GM18498 (cell line): Measurements from ENCODE around the gene SEMA3F.

Experiments
- ATAC-seq: cut with Tn5 transposase; IDR thresholded peaks from one replicate; pipeline ENCODE4 v1.9.1; 2021; ENCODE audit warnings: mild to moderate bottlenecking, moderate library complexity; ENCODE audit not compliant: unreplicated experiment

SEMA3F gene

GRCh38 chr3:50192124-50192523 lies 37.0 kb downstream of the SEMA3F start:
- ATAC-seq, result no peak

DNA sequence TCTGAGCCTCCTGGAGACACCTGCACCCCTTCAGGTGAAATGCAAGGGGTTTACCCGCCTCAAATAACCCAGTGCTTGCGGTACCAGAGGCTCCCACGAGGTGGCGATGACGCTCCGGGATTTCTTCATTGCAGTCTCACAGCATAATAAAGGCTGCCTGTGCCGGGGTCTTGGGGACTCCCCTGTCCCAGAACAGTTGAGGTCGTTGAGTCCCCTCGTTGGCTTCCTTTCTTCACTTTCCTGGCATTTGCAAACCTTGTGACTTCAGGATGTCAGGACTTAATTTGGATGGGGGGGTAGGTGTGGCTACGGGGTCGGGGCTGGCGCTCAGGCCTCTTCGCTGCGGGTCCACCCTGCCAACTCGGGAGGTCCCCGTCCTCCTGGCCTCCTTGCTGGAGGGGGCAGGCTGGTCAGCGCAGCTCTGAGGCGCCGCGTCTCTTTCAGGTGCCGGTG lies 37.6 kb downstream of the SEMA3F start:
- ATAC-seq, result no peak

DNA sequence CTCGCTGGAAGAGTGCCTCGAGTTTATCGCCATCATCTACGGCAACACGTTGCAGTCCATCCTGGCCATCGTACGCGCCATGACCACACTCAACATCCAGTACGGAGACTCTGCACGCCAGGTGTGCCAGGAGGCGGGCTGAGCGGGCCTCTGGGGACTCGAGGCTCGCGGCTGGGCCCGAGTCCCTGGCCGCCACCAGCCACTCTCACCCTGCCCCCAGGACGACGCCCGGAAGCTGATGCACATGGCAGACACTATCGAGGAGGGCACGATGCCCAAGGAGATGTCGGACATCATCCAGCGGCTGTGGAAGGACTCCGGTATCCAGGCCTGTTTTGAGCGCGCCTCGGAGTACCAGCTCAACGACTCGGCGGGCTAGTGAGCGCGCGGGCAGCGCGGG lies 38.2 kb downstream of the SEMA3F start:
- no peak for ATAC-seq

GRCh38 chr3:50193746-50194127 lies 38.6 kb downstream of the SEMA3F start:
- no peak for ATAC-seq

DNA sequence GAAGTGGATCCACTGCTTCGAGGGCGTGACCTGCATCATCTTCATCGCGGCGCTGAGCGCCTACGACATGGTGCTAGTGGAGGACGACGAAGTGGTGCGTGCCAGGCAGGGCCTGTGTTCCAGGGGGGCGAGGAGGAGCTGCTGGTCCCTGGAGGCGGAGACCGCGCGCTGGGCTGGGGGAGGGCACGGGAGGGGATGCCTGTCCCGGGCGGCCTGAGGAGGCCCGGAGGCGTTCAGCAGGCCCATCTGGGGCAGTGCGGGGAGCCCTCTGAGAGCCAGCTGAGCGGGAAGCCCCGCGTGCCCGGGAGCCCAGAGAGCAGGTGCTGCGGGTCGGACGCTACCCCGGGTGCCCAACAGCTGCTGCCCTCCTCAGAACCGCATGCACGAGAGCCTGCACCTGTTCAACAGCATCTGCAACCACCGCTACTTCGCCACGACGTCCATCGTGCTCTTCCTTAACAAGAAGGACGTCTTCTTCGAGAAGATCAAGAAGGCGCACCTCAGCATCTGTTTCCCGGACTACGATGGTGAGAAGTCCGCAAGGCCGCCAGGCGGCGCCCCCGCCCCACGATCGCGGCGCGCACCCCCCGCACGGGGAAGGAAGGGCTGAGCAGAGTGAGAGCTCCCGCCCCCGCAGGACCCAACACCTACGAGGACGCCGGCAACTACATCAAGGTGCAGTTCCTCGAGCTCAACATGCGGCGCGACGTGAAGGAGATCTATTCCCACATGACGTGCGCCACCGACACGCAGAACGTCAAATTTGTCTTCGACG lies 39.2 kb downstream of the SEMA3F start:
- no peak for ATAC-seq

DNA sequence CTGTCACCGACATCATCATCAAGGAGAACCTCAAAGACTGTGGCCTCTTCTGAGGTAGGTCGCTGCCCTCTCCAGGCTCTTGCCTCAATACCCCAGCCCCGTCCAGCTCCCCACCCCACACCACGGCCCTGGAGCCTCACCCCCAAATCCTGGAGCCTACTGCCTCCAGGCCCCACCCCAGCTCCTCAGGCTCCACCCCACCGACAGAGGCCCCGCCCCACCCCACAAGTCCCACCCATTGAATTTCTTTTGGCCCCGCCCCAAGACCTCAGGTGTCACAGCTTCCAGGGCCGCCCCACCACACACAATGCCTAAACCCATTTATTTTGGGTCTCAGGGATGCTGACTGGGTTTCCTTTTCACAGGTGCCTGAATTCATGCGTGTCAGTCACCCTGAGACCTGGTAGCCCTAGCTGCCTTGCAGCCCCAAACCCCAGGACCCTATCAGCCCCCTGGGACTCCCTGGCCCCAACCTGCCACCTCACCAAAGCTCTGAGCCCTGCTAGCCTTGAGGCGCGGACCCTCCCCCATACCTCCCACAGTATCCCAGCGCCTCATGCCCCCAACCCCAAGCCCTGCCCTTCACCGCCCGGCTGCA lies 39.9 kb downstream of the SEMA3F start:
- no peak for ATAC-seq

DNA sequence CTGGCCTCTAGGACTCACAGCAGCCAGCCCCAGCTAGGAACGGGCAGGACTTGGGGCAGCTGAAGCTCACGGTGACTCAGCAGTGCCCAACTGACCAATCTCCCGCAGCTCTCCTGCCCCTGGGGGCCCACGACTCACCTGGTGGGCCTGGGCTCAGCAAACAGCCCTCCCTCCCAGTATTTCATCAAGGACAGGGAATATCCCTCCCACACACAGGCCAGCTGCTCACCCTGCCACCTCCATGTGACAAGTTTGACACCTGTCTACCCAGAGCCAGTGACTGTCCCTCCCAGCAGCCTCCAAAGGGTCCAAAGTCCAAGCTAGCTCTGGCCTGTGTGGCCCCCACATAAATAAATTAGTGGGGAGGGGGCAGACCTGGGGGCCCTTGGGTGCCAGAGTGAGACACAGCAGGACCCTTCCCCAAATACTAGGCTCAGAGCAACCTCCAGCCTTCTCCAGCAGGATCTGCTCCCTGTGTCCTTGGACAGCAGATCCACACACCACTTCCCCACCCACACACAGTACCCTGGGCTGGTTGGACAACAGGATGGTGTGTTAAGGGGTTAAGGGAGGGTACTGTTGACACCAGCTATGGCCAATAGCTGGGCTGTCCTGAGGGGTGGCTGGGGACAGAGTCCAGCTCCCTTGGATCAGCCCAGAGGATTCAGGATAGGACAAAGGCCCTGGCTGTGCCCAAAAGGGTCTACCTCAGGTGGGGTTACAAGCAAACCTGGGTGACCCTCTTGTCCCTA lies 40.6 kb downstream of the SEMA3F start:
- no peak for ATAC-seq

GRCh38 chr3:50196253-50196801 lies 41.2 kb downstream of the SEMA3F start:
- no peak for ATAC-seq

GRCh38 chr3:50201573-50202315 lies 46.6 kb downstream of the SEMA3F start:
- no peak for ATAC-seq

DNA sequence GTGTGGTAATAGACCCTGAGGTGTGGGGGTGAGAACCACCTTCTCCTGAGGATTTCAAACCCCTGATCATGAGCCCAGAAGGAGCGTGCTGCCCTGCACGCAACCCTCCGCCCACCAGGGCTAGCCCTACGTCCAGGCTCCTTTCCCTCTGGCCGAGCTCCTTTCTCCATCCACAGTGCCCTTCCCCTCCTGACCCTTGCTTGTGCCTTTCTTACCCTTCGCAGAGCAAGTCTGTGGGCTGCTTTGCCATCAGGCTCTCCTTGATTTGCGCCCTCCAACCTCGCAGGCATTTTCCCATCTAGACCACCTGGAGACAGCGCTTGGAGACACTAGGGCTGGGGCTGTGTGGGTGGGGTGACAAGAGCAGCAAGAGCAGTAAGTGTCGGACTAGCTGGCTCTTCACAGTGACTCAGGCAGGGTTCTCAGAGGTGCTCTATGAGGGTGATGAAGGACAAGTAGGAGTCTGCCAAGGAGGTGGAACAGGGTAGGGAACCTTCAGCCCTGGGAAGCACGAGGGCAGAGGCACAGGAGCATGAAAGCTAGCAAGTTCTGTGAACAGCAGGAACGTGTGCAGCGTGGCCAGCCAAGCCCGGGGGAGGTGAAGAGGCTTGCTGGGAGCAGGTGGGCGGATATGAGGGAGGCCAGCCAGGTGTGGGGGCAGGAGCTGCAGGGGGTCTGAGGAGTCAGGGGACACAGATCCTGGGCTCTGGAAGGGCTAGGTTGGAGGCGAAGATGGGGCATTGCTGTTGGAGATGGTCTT lies 47.4 kb downstream of the SEMA3F start:
- no peak for ATAC-seq

DNA sequence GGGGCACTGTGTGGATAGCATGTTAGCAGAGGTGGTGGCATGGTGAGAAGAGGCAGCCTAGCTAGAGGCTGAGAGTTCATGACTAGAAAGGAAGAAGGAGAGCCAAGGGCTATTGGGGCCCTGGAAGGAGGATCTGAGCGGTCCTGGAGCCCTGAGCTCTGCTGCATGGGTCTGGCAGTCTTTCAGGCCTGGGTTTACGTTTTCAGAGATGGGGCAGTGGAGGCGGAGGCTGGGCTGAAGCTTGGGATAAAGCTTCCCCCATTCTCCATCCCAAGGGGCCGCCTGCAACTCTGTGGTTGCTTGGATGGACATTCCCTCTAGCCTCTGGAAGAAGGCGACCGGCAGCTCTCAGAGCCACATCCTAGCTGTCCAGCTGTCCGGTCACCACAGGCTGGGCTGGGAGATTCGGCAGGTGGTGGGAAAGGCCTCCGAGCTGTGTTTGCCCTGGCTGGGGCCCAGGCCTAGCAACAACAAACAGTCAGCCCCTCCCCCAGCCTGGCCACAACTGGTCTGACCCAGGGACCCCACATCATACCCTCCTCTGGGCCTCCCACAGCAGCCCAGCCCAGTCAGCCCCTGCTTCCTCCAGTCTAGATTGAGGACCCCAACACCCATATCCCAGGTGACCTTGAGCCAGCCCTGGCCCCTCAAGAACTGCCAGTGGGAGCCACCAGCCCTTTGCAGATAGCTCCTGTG lies 48.1 kb downstream of the SEMA3F start:
- no peak for ATAC-seq

DNA sequence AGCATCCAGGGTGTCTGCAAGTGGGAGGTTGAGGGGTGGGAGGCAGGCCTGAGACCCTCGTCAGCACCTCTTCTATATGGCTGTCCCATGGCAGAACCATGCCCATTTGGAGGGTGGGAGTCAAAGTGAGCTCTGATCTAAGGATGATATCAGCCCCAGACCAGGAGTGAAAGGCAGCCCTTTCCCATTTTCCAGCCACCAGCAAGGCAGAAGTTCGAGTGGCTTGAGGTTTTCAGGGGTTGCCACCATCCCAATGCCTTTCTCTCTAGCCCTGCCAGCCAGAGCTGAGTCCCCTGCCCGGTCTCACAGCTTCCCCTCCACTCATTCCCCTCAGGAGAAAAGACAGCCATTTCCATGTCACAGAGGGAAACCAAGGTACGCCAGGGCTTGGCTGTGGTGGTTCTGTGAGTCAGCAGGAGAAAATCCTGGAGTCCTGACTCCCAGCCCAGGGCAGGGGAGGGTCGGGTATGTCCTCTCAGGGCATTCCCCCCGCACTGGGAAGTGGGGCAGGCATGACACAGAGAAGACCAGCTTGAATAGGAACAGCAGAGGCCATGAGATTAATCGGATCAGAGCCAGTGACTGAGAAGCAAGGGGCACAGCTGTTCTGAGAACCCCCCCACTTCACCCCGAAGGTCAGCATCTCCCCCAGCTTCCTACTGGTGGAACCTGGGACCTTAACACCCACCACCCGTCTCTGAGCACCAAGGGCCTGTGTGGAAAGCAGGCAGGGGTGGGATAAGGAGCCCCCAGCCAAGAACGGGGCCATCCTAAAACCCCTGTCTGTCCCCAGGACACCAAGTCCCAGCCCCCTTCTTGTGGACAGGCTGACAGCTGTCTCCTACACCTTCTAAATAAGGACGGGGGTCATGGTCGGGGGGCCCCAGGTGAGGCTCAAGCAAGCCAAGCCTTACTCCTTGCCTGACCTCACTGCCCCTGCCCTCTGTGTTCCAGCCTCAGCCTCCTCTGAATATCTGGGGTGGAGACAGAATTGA lies 49.0 kb downstream of the SEMA3F start:
- ATAC-seq, result no peak

DNA sequence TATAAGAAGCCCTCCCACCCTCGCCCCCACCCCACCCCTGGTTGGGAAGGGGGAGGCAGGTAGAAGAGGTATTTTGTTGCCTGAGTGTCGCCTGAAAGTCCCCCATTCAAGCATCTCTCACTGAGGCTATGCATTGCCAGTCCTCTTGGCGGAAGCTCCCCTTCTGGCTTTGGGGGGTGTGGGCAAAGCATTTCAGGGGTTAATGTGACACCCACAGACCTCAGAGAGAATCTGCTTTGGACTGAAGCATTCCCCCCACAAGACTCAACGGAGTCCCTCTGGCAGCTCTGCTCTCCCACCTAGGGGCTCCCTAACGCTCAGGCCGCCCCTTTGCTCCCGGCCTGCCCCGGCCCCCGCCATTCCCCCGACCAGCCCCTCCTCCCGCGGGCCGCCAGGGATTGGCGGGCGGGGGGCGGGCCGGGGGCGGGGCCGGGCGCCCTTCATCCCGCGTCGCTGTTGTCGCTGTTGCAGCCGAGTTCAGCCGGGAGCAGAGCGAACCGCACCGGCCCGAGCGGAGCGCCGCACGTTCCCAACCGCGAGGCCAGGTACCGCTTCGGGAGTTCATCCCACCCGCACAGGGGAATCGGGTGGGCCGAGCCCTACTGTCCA lies 49.8 kb downstream of the SEMA3F start, which contains the start of gene SLC38A3:
TSS of gene SLC38A3 (plus strand) at position 468 of the 609 bp plus-strand sequence. CDS start 8,929 bp downstream, outside the sequence.
- no peak for ATAC-seq

GRCh38 chr3:50205413-50206276 lies 50.5 kb downstream of the SEMA3F start:
- ATAC-seq, result no peak

- no peak for ATAC-seq
Observed at GRCh38 chr3:50207359-50208042, 52.4 kb downstream of the SEMA3F start.

DNA sequence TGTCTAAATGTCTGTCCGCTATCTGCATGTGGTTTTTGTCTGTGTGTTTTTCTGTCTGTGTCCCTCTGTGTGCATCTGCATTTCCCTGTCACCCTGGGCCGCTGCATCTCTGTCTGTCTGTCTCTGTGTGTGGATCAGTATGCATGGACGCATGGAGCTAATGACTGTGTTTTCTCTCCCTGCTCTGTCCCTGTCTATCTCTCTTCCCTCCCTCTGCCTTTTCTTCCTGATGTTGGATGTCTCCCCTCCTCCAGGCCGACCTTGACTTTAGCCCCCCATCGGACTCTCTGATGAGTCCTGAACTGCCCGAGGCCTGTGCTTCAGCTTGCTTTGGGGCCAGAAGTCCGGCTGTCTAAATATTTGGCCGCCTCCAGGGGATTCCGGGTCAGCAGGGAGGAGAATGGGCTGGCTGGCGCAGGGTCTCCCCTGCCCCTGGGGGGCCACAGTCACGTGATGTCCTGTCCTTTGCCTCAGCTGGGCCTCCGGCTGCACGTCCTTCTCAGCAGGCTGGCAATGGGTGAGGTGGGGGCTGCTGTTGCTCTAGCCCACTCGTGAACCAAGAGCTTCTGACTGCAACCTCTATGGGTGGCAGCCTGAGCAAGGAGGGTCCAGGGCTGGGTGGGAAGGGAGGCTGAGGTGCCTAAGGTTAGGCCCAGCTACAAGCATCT lies 53.7 kb downstream of the SEMA3F start:
- ATAC-seq, result no peak
